ENCODE data around the gene CDKN2B. TPM values are rescaled to one million over a fixed set of nuclear protein-coding genes. Genes with fewer than 3 reads are reported as not detected.

The CDKN2B gene
- total RNA-seq, 1 donor from 2014 or later, result 75.6 TPM

DNA sequence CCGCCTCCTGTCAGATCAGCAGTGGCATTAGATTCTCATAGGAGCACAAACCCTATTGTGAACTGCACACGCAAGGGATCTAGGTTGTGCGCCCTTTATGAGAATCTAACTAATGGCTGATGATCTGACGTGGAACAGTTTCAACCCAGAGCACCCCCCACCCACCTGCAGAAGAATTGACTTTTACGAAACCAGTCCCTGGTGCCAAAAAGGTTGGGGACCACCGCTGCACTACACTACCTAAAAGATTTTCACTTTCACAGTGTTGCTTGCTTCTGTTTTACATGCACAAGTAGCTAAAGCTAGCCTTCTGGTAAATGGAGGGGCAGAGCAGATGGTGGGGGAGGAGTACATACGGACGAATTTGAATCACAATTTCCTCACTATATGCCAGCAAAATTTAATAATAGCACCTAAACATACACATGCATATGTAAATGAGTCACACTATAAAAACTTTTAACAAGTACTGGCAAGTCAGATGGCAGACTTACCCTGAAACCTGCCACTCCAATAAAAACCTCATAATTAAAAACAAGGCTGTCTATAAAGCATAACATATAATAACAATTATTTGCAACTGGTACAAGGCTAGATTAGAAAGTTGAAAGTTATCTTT, 24.0 kb upstream of the CDKN2B start:
- ATAC-seq, result peak; percentile 53

- no peak for ATAC-seq
Measured at GRCh38 chr9:22031655-22032411, 22.7 kb upstream of the CDKN2B start.

- ATAC-seq, result peak; percentile 50
Measured at GRCh38 chr9:22030101-22030598, 21.0 kb upstream of the CDKN2B start.

- no peak for ATAC-seq
Measured at GRCh38 chr9:22029231-22029630, 20.1 kb upstream of the CDKN2B start.

DNA sequence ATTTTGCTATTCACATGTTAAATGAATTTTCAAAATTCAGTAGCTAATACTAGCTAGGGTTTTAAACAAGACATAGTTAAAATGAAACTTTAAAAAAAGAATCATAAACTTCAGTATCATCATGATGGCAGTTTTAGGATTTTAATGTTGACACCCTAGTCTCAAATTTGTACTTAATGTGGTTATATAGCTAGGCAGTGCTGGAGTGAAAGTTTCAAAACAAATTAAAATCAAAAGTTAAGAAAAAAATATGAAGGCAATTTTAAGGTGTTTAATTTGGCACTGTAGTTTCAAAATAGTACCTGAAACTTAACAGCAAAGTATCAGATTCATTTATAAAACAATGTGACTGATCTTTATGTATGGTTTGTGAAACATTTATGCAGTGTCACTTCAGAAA, 19.3 kb upstream of the CDKN2B start:
- no peak for ATAC-seq

GRCh38 chr9:22026696-22027095, 17.6 kb upstream of the CDKN2B start:
- no peak for ATAC-seq

GRCh38 chr9:22022396-22022795, 13.3 kb upstream of the CDKN2B start:
- no peak for ATAC-seq

DNA sequence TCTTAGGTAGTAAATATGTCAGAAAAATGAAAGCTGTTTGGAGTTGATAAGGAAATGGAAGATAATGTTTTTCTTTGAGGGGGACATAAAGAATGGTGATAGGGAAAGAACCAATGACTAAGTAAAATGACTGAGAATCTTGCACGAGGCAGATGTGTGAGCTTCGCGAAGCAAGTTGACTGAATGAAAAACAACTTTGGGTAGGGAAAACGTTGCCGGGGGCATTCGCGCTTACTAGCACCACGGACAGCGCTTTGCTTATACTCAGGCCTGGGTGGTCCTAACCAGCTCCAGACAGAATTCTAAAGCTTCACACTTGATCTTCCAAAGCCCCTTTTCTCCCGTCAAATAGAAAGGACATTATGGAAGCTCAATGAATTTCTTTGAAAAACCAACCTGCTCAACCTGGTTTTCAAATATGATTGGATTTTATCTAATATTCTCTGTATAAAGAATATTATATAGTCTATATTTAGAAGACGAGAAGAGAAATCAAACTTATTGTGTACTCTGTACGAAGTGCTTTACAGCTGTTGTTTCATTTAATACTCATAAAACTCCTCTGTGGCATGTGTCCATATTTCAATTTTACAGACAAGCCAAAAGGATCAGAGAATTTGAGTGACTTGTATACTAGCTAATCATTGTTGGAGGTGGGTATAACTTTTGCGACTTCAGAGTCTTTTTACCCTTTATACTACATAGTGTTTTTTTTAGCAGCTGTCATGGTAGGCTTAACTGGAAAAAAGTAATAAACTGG, 1.9 kb upstream of the CDKN2B start:
- ATAC-seq, result no peak

- ATAC-seq, result peak; percentile 23
Measured at GRCh38 chr9:22009506-22009867, 382 bp upstream of the CDKN2B start.

DNA sequence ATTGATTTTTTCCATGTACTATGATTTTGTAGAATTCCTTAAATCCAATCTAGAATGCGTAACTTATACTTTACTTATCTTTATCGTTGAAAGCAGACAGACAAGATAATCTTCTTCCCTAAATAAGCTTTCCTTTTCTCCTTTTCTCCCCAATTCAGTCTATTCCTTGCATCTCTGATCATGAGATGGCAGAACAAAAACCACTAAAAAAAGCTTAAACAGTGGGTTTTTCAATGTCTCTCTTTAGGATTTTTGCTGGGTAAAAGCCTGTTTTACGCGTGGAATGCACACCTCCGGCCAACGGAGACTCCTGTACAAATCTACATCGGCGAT, 755 bp downstream of the CDKN2B start:
- ATAC-seq, result no peak

- ATAC-seq, result no peak
Measured at GRCh38 chr9:22005702-22006606, 3.2 kb downstream of the CDKN2B start.

DNA sequence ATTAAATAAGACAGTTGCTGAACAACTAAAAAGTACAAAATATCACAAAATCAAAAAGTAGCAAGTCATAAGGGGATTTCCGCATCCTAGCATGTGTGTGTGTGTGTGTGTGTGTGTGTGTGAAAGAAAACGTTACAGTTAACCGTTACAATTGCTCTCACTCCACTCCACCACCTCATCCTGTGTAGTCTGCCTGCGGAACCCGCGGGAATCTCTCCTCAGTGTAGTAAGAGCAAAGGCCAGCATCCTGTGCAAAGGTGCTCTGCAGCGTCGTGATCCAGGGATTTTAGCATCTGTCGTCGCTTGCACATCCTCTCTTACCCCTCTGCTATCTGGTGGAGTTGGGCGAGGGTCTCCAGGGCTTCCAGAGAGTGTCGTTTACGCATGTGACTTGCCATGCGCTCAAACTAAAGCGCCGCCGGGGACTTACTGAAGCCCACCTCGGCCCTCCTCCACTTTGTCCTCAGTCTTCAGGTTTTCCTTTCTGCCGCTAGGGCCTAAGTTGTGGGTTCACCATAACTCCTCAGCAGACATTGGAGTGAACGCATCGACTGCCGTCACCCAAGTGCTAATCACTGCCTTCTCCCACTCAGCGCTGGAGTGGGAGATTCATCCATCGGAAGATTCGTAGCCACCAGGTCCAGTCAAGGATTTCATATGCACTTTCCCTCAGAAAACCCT, 3.9 kb downstream of the CDKN2B start:
- ATAC-seq, result no peak

DNA sequence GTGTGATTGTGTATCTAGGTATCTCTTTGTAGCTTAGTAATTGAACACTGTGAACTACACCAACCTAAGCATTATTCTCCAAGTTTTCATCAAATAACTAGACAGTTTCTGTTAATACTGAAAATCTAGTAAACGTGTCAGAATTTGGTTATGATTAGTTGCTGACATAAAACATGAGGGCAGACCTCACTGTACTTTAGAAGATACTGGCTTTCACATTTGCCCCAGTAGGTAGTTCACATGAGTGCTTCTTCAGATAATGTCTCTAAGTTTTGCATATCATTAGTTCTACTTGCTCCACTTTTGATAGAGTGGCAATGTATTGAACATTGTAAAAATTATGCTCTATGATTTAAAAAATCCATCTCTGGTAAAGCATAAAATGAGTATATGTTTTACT, 7.1 kb downstream of the CDKN2B start:
- ATAC-seq, result no peak

DNA sequence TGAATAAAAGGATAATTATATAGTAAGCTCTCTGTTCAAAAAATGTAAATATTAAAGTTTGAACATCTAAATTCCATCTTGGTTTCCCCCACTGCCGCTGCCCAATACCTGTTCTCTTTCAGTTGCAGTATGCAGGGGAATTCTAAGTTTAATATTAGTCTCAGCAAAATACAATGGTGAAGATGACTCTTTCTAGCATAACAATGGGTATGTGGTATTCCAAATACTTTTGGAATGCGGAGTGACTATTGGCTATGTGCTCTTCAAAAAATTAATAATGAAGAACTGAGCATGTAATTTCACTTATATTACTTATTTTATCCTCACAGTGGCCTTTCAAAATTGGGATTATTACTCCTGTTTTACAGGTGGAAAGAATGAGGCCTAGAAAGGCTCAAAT, 11.1 kb downstream of the CDKN2B start:
- ATAC-seq, result no peak

DNA sequence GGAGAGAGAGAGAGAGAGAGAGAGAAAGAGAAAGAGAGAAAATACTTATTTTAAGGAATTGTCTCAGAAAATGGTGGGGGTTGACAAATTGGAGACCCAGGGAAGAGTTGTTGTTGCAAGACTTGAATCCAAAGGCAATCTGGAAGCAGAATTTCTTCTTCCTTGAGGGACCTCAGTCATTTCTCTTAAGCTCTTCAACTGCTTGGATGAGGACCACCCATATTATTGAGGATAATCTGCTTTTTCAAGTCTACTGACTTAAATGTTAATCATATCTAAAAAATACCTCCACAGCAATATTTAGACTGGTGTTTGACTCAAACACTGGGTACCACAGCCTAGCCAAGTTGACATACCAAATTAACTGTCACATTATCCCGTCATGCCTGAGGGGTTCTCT, 11.6 kb downstream of the CDKN2B start:
- ATAC-seq, result no peak

- ATAC-seq, result no peak
Measured at GRCh38 chr9:21996858-21997257, 12.2 kb downstream of the CDKN2B start.

- ATAC-seq, result no peak
Measured at GRCh38 chr9:21996438-21996837, 12.7 kb downstream of the CDKN2B start.

DNA sequence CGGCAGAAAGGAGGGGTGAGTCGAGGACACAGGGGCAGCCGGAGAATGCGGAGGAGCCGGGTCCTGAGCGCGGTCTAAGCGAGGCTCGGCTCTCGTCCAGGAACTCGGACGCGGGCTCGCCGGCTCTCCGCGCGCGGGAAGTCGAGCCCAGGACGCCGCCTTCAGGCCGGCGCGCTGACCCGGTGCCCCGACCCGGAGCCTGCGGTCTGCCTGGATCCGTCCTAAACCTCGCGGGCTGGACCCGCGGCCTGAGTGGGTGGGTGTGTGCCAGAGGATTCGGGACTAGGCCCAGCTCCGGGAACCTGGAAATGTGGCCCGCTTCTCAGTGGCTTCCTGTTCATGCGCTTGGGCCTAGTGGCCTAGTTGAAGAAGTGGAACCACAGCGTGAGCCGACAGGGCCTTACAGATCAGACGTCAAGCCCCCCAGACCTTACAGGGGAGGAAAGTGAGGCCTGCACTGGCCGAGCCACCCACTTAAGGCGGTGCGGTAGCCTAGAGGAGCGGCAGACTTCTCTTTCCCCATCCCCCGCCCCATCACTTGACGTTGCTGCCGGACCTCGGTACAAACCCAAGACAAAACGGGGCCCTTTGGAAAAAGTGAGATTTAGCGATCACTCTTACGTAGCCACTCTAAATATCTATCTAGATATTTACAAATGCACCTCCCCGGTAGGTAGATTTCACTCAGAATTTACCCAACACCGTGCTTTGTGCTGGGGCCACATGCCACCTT, 13.3 kb downstream of the CDKN2B start:
- ATAC-seq, result peak; percentile 24

DNA sequence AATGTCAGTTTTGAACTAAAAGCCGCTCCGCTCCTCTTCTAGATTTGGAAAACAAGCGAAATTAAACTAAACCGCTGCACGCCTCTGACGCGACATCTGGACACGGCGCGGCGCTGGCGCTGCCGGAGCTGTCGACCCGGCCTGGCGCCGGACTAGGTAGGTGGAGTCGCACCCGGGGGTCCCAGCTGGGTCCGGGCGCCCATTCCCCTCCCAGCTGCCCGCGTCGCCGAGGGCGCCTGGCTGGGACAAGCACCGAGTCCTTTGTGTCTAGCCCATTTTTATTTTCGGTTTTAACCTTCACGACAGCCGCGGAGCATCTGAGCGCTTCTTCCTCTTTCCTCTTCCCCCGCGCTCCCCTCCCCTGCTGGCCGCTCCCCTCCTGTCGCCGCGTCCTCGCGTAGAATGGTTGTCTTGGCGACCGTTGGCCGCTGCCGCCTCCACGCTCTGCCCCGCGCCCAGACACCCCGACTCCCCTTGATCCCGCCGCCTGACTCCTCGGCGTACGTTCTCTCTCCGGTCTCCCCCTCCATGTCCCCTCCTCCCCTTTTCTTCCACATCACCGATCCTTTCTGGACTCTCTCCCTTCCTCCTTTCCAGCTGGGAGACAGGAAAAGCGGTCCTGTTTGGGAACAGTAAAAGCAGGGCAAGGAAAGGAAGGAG, 14.0 kb downstream of the CDKN2B start:
- ATAC-seq, result peak; percentile 87

DNA sequence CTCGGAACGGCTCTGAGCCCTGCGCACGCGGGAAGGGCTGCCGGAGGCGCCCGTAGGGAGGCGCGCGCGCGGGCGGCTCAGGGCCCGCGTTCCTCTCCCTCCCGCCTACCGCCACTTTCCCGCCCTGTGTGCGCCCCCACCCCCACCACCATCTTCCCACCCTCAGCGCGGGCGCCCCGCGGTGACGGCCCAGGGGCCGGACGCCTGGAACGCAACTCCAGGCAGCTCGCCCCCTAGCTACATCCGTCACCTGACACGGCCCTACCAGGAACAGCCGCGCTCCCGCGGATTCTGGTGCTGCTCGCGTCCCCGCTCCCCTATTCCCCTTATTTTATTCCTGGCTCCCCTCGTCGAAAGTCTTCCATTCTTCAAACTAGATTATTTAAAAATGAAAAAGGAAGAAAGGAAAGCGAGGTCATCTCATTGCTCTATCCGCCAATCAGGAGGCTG, 14.5 kb downstream of the CDKN2B start, which contains the start of gene CDKN2B-AS1:
Gene CDKN2B-AS1 (plus strand): TSS at position 236 of the 450 bp plus-strand sequence.
- peak; percentile 68 for ATAC-seq

Measured in esophagus mucosa (tissue), 1 donor.